Stimulated activated CD4-positive, alpha-beta T cell treated with anti-CD3 and anti-CD28 coated beads, Interleukin-4, amount 100 ng/mL, for 1 hour (primary cell): ENCODE data around the gene BARX2.

ENCODE experiments used
- DNase-seq: peaks from one replicate; pipeline ENCODE4 v3.0.0-alpha.2; 2020

BARX2 gene

DNA sequence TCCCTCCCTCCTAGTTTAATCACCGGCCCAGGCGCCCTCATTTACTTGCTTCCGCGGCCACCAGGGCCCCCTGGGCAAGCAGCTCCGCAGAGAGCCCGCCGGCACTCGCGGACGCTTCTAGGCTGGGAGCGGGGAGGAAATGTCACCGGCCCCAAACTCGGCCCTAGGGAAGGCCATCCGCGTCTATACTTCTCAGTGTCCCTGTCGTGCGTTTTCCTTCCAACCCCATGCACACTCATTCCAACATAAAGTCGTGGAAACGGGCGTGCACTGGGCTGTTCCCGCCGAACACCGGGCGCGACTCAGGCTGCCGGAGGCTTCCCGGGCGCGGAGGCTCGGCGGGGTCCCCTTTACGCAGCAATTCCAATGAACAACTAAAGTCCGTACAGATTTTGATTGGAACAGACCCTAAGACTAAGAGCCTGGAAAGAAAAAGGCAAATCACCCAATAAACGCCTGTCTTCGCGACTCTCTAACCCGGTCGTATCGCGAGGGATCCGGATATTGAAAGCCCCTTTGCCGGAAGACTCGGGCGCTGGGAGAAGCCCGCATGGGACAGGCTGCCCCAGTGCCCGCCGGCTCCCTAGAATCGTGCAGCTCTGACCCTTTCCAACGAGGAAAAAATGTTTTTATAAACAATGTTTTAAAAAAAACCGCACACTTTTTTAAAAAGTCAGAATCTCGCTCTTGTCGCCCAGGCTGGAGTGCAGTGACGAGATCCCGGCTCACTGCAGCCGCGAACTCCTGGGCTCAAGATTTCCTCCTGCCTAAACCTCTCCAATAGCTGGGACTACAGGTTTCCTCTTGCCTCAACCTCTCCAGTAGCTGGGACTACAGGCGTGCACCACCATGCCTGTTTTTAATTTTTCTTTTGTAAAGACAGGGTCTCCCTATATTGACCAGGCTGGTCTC lies 1.3 kb upstream of the BARX2 start:
- DNase-seq, result no peak

DNA sequence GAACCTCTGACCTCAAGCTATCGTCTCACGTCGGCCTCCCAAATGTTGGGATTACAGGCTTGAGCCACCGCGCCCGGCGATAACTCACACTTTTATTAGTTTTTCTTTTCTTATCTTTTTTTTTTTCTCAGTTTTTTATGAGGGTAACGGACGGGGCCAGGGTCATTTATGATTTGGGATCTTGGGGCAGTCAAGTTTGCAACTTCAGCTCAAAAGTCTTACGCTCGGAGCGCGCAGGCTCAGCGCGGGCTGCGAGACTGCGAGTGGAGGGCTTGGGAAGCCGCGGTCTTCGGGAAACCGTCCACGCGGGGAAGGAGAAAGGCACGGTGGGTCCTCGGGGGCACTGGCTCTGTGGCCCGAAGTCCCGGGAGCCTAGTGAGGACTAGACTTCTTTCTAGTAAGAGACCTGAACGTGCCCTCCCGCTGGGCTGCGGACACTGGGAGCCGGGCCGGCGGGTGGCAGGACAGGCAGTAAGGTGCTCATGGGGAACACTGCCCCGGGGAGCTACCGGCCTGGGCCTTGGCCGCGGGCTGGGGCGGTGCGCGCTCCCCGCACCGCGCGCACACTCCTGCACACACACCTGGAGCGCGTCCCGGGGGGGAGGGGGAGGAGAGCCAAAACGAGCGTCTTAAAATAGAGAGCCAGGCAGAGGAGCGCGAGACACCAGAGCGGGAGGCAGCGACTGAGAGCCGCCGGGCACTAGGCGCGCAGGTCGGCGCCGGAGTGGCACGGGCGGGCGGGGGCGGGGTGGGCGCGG lies 476 bp upstream of the BARX2 start:
- DNase-seq, result peak; percentile 5

DNA sequence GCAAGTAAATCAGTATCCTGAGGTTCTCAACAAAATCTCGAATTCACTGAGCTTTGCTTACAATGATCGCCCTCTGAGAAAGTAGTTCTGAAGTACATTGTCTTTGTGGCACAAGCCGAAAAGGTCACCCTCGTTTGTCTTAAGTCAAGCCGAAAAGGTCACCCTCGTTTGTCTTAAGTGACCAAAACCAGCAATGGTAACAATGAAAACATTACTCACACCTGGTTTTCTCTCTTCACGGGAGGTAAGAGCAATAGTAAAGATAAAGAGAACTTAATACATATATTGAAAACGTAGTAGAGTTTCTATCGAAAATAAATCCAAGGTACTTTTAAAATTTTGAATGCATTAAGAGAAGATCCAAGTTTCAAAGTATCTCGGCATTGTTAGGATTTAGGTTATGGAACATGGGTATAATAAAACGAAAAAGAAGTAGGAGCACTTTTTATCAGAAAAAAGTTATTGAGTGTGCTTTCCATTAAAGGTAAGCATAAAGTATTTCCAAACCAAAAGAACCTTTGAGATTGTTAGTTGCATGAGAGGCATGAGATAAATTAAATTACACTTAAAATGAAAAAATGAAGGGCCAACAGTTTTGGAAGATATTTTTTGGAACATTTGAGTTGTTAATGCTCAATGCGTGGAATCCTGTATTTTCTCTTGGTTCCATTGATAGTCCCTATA lies 1.2 kb downstream of the BARX2 start:
- DNase-seq, result no peak

DNA sequence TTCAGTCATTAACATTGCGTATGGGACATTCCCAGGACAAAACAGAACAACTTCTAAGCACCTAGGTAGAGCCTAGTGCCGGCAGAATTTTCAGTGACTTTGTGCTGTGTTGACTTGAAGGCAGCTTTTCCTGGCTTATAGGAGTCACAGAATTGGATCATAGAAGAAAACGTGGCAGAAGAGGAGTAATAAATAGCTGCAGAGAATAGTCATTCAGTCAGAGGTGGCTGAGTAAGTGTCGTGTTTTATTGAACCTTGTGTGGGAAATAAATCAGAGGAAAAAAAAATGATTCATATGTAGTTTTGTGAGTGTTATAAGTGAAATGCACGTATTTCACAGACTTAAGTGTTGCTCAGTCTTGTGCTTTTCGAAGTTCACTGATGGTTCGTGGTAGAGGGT lies 2.1 kb downstream of the BARX2 start:
- DNase-seq, result no peak

DNA sequence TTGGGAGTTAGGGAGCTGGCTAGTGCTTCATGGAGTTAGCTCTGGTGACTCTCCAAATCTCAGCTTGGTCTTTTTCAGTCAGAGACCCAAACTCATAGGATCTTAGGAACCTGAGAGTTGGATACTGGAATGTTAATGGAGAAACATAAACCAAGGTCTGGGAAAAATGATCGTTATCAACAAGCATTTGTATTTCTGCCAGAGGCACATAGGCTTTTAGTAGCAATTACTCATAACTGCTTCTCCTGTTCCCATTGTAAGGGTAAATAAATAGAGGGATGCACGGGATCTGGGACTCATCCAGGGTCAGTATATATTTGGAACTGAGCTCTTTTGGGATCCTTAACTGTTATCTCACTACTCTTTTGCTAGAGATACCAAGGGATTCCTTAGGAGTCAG lies 4.8 kb downstream of the BARX2 start:
- no peak for DNase-seq

DNA sequence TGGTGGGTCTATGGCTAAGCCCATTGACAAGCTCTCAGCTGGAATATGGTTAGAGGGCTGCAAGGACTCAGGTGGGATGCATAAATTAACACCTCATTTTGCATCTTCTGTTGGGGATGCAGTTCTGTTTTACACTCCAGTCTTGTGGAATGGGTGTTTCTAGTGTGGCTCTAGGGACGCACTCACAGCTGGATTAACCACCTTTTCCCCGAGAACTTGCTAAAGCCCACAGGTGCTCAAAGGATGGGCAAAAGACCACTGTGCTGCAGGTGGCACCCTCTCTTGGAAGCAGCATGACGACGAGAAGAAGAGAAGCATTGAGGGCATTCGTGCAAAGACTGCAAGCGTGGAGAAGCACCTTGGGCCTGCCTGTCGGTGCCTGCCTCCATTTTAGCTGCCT lies 6.9 kb downstream of the BARX2 start:
- no peak for DNase-seq

DNA sequence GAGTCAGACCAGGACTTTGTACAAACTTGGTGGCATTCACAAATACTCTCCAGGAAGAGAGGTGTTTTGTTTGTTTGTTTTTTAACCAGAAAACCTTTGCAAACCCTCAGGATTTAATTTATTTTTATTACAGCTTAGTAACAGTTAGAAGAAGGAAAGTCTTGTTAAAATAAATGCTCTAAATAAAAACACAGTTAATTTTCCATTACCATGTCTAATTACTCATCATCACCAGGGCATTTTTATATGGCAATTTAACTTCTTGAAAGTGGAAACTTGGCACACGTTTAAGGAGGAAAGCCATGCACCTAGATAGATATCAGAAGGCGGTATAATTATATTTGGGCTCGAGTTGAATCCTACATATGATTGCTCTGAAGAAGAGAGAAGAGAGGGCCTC lies 7.4 kb downstream of the BARX2 start:
- DNase-seq, result no peak

DNA sequence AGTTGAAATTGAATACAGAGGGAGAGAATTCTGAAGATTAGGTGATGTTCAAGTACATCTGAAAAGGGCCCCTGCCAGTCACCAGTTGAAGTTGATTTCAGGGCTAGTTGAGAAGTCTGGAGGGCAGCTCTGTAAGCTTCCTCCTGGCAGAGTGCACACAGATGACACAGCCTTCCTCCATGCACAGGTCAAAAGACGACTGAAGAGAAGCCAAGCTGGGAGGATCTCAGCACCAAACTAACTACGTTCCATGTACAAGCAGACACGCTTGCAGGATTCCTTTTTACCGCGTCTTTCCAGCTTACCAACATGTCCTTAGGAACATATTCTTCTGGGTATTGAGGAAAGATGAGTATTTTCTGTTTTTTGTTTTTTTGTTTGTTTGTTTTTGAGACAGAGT lies 7.9 kb downstream of the BARX2 start:
- no peak for DNase-seq

DNA sequence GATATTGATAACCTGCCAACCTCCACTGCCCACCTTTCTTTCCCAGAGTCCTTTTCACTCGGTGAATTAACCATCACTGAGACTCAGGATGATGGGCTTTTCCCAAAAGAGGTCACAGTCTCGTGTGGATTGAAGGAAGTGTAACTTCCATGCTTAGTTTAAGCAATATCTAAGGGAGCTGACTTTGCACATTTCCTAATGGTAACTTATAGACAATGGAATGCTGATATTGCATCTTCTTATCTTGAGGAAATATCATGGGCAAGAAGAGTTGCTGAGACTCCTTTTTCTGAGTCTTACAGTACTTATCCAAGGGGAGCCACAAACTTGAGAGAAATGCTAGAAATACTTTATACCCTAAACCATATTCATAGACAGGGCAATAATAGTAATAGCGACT lies 8.8 kb downstream of the BARX2 start:
- DNase-seq, result no peak

DNA sequence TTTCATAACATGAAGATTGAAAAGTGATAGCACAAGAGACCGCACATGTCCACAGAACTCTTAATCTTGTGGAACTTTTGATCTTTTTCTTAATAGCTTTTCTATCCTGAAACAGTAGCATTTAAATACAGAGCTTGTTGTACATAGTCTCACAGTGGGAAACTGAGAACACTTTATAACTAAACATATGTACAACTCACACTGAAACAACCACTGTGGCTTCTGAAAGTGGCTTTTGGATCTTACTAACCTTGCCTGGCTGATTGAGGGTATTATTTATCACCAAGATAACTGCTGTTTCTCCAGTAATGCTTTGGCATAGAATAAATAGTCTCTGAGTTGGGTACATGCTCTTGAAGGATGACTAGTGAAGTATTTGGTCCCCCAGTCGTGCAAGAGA lies 10.2 kb downstream of the BARX2 start:
- no peak for DNase-seq

DNA sequence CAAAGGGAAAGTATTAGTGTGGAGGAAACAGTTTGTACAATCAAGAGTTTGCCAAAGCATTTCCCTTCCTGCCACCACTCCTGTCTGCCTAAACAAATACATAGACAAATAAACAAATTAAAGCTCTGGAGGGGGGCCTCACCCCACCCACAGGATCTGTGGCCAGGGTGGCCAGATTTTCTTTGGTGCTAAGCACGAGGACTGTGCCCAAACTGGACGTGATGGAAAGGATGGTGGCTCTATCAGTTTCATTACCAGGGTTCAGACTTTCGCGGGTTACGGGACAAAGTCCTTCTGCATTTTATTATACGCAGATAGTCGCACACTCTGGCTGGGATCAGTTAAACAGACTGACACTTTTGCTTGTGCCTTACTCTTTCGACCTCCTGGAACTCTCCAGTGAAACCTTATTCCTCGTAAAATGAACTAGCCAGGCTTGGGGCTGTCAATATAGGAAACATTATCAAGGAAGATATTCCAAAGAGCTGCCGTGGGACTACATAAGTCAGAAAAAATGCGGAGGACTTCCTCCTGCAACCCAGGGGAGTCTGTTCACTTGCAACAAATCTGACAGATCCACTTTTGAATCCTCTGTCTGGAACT lies 11.2 kb downstream of the BARX2 start:
- DNase-seq, result no peak

DNA sequence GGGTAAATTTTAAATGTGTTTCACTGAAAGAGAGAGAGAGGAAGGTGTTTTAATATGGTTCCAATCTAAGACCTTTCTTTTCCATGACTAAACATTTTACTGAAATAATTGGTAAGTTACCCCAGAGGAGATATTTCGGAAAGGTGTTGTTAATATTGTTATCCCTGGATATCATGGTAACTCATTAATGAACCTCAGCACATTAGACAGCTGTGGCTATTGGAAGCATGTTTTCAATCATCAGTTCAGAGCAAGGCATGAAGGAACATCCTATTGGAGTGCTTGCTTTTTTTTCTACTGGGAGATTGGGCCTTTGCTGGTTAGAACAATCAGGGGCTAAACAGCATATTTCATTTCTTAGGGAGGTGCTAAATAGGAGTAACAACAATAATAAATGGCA lies 11.8 kb downstream of the BARX2 start:
- no peak for DNase-seq

DNA sequence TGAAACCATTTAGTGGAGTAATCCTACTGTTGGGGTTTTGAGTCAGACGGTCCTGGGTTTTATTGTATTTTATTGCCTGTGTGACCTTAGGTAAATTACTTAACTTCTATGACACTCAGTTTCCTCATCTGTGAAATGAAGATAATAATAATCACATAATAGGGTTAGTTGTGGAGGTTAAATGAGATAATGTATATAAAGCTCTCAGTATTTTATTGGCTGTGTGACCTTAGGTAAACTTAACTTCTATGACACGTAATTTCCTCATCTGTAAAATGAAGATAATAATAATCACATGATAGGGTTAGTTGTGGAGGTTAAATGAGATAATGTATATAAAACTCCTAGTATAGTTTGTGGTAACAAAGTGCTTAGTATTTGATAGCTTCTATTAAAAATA lies 13.2 kb downstream of the BARX2 start:
- DNase-seq, result no peak

DNA sequence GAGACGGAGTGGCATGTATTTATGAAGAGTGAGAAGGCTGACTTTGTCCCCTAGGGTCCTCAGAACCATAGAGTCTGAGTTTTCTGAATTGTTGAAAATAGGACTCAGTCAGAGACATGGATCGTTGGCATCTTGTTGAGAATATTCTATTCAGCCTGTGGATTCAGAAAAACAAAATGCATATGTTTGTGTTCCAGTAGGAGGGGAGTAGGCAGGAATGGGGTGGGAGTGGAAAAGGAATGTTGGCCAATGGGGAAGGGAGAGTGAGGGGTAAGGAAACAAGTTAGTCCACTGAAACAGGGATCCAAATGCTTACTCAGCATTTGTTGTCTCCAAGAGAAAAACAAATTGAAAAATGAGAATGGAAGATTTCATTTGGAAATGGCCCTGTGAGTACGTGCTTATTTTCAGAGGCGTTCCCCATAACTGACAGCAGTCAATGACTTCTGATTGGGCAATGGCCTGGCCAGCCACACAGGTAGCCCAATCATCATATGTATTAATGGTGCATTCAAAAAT lies 14.7 kb downstream of the BARX2 start:
- no peak for DNase-seq

DNA sequence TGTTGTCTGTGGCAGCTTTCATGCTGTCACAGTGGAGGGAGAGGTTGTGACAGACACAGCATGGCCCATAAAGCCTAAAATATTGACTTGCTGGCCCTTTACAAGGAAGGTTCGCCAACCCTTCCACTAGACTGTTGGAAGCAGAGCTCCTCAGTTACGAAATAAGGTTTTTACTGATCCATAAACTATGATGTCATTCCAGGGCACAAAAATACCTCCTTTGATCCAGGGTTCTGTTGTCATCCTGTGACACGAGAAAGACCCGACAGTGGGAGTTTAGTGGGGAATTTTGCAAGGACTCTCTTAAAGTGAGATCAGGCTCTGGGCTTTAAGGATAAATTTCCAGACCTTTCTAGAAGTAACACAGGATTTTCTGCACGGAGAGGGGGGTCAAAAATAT lies 15.7 kb downstream of the BARX2 start:
- DNase-seq, result no peak

DNA sequence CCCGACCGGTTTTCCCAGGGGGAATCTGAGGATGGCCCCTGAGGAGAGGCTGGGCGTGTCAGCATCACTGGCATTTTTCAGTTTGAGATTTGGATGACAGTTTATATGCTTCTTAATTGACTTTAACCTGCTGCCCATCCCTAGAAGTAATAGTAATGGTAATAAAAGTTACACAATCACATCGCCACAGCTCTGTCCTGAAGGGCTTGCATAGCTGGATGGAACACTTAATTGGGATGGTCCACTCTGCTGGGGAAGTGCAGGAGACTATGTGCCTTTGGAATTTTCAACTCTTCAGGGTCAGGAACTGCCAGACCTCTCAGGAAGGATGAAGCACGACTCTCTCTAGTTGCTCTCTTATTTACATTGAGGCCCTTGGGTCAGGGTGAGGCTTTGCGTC lies 16.2 kb downstream of the BARX2 start:
- no peak for DNase-seq

DNA sequence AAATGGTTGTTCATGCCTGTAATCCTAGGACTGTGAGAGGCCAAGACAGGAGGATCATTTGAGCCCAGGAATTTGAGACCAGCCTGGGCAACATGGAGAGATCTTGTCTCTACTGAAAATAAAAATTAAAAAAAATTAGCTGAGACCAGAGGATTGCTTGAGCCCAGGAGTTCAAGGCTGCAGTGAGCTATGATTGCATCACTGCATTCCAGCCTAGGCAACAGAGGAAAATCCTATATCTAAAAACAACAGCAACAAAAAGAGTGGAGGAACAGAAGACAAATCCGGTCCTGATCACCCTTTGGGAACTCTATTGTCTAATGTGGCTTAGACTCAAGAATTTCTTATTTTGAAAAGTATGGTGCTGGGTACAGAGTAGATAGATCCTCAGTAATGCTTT lies 17.3 kb downstream of the BARX2 start:
- DNase-seq, result no peak

DNA sequence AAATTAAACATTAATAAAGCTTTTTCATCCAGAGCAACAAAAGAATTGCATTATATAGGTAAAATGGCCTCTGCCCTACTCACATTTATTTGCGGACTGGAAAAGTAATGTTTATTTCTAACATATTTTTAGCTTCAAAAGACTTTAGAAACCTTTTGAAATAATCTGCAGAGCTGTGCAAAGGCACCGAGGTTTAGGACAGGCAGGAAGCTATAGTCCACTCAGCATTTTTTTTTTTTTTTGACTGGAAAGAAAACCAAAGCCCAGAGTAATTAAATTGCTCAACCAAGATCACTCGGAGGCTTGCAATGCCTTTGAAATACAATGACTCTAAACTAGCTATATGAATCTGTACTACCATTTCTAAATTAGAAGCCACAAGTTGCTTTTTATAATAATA lies 19.1 kb downstream of the BARX2 start:
- DNase-seq, result no peak

DNA sequence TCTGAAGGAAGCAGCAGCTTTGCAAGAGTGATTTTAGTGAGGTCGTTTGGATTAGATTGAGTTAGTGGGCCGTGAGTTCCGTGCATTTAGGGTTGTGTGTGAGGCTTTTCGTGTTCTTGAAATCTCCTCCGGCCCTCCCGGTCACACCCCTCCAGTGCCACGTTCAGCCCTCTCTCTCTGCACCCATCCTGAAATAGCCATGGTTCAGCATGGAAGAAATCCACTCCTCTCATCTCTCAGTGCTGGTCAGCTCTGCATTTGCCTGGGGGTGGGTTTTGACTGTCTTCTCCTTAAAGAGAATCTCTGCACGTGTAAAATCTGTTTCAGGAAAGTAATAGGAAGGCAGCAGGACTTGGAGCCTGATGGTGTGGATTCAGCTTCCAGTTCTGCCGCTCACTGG lies 19.8 kb downstream of the BARX2 start:
- DNase-seq, result no peak

DNA sequence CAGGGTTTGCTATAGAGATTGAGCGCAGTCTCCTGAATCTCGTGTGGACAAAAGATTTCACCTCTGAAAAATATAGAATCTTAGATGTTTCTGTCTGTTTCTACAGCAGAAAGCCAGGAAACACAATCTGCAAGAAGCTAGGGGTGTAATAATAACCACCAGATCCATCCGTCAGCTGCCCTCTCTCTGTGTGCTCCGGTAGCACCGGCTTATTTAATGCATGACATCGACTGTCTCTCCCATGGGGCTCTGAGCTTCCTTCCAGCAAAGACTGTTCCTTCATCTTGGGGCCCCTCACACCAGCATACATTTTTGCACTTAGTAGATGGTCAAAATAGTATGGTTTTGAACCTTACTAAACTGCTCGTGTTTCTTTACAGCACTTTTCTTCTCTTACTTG lies 20.2 kb downstream of the BARX2 start:
- DNase-seq, result no peak

DNA sequence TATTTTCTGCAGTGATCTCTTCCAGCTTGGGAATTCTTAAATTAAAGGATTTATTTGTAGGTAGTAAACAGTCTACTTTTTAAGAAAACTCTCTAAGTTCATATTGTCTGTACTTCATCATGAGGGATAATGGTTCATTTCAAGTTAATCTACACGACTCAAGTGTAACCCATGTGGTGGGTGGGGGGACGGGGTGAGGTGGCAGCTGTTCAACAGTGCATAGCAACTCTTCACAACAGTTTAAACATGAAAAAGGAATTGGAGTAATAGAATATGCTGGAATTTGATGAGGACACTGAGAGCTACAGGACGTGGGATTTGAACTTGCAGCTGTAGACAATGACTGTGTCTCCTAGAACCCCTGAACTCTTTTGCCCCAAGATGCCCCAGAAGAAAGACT lies 20.8 kb downstream of the BARX2 start:
- DNase-seq, result no peak

DNA sequence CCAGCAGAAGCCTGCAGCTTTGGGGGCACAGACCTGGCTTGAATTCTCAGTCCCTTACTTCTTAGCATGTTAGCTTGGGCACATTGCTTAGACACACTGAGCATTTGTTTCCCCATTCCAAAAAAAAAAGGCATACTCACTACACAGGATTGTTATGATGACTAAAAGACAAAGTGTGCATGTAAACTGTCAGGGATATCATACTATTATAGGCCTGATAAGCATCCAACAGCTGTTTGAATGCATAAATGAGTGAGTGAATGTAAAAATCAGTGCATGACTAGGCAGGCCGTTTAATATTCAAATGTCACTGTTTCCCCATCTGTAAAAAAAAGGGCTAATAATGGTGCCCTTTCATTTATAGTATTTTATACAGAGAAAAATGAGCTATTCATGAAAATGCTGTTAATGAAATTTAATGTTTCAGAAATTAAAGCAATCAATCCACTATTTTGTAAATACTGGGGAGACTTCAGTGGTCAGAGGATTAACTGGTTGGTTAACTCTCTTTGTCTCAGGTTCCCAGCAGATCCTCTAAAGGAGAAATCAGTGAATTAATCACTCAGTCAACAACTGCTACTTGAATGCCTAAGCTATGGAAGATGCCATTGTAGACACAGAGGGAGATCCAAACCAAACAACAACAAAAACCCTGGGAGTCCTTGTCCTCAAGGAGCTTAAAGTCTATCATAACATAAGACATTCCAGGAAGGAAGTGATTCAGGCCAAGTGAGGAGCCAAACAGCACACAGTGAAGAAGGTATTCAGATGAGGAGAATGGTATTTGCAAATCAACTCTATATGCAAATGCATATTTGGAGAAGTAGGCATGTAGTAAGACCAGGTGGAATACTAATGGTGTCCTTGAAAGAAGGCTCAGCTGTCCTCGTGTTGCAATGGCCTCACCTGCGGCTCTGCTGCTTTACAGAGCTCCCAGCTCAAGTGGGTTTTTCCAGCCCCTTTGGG lies 26.8 kb downstream of the BARX2 start:
- DNase-seq, result no peak
